Adrenal gland (tissue), 12 donors: Measurements from ENCODE around the gene ACOT7. TPM values are rescaled to one million over a fixed set of nuclear protein-coding genes. Genes with fewer than 3 reads are reported as not detected.

Source experiments
- DNase-seq, 7 donors: peaks; one replicate each; pipeline ENCODE4 v3.0.0-alpha.2; 2019 to 2020
- H3K27ac ChIP-seq, 5 donors: fragments of 200-600 bp; sonication (generic) in 4 of 5; 1 replicate in 3 of 5; 2 replicates in 2 of 5; pipeline versions ENCODE4 v1.5.1 to v1.8.0; 2016 to 2020; ENCODE audit warnings: mild to moderate bottlenecking in 1 of 5
- H3K27me3 ChIP-seq: fragments of 200-600 bp; 2 replicates; pipeline ENCODE4 v1.8.0; 2021
- H3K36me3 ChIP-seq, 2 donors: fragments of 200-600 bp; replicated peaks in 1 of 2; 1 replicate in 1 of 2; 2 replicates in 1 of 2; pipeline versions ENCODE4 v1.5.1 to v1.8.0; 2018 to 2022
- H3K4me1 ChIP-seq, 2 donors: fragments of 200-600 bp; replicated peaks in 1 of 2; 1 replicate in 1 of 2; 2 replicates in 1 of 2; pipeline versions ENCODE4 v1.5.1 to v1.8.0; 2018 to 2021
- H3K4me3 ChIP-seq, 4 donors: fragments of 200-600 bp; sonication (generic) in 3 of 4; one replicate each; pipeline ENCODE4 v1.5.1; 2016 to 2018
- H3K9me3 ChIP-seq, 3 donors: fragments of 200-600 bp; sonication (generic) in 1 of 3; replicated peaks in 1 of 3; 1 replicate in 2 of 3; 2 replicates in 1 of 3; pipeline versions ENCODE4 v1.5.1 to v1.8.0; 2016 to 2021
- POLR2A ChIP-seq, 2 donors: fragments of 450-650 bp; IDR thresholded peaks; one replicate each; pipeline ENCODE4 v1.6.1; 2017; ENCODE audit warnings: antibody characterized with exemption in 2 of 2, mild to moderate bottlenecking in 2 of 2, moderate library complexity in 1 of 2
- WGBS, 4 donors: extraction: QIAGEN DNeasy Blood & Tissue Kit in 2 of 4; methylation state at CpG; one replicate each; pipeline versions ENCODE4 v1.1.5 to v1.1.7; 2013 to 2017; 5-methylcytosine and 5-hydroxymethylcytosine counted together
- intact Hi-C, 2 donors: fragments of 100-400 bp; cut with DNase I; formaldehyde crosslinking; loops; one replicate each; pipeline versions ENCODE4 v1.14.1 to v1.15.0; 2022 to 2023
- polyA plus RNA-seq, 3 donors: library from polyadenylated mRNA; stranded (reverse); fragments of 200-250 nt in 2 of 3; fragments of 350-450 nt in 1 of 3; fragmentation: Illumina TruSeq in 1 of 3; extraction: RNeasy Lipid Tissue Mini Kit (QIAGEN cat#74804) in 1 of 3; gene quantifications; one replicate each; pipeline ENCODE4 v1.2.3, GENCODE V29; 2013 to 2014
- total RNA-seq, 9 donors: library from RNA; depleted of rRNA in 4 of 9; stranded (reverse); fragments of >200 nt in 4 of 9; fragments of 120-200 nt in 1 of 9; fragmentation: NEBNext Ultra II Directional in 1 of 9; extraction: Animal tissue kit (Norgen Biotek cat#: 25700) in 1 of 9; gene quantifications; one replicate each; pipeline versions ENCODE4 v1.1.0 to v1.2.4, GENCODE V29; 2013 to 2023
- TF ChIP-seq, protein P1 (sequence below), 6 experiments: fragments of 450-650 bp in 4 of 6; fragments of 200-600 bp in 2 of 6; sonication (generic) in 1 of 6; IDR thresholded peaks; 1 replicate in 5 of 6; 2 replicates in 1 of 6; pipeline versions ENCODE4 v1.5.1 to v1.8.0; 2016 to 2021; ENCODE audit warnings: antibody characterized with exemption in 6 of 6, mild to moderate bottlenecking in 2 of 6, moderate library complexity in 1 of 6
- donor health status: healthy with polysubstance abuse.
- donor health status: Bipolar disorder and iron deficiency.
- donor health status: DM: yes; HTN: yes; CAD: no.
- donor health status: DM: no; HTN: no; CAD: no.
- donor health status: DM: no; HTN: no; CAD: no.
- donor health status: DM: yes; HTN: yes; CAD: no.

The ACOT7 gene
- total and polyA plus RNA-seq, 12 donors: 8.4 to 29.4 (median 14.5) TPM

DNA sequence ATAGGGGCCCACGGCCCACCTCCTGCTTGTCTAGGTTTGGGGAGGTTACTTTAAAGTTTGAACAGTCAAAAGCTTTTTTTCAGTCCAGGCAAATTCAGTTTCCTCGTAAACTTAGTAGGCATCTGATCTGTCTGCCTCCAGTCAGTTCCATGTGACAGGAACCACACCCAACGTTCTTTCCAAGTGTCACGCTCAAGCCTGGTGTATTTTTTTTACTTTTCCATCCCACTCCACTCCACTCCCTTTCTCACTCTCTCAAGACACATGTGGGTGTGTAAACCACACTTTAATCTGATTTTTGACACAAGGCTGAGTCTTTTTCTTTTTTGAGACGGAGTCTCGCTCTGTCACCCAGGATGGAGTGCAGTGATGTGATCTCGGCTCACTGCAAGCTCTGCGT, 72.4 kb downstream of the ACOT7 start:
- Histone ChIP-seq H3K36me3 (no peaks in the 10 kb centered on the region), H3K27ac (no peak overlapping the region), H3K27me3 (no peaks in the 10 kb centered on the region), H3K4me3 (no peak overlapping the region), H3K9me3 (no peaks in the 10 kb centered on the region), H3K4me1 (no peaks in the 10 kb centered on the region)
- 91 to 97% (median 94%) methylated on average over 8 of the region's 8 CpGs for WGBS, 4 donors
- no peak for TF ChIP-seq POLR2A (IDR thresholded peaks at IDR 0.05)
- DNase-seq: no peak
- intact Hi-C loops: no loop called here

DNA sequence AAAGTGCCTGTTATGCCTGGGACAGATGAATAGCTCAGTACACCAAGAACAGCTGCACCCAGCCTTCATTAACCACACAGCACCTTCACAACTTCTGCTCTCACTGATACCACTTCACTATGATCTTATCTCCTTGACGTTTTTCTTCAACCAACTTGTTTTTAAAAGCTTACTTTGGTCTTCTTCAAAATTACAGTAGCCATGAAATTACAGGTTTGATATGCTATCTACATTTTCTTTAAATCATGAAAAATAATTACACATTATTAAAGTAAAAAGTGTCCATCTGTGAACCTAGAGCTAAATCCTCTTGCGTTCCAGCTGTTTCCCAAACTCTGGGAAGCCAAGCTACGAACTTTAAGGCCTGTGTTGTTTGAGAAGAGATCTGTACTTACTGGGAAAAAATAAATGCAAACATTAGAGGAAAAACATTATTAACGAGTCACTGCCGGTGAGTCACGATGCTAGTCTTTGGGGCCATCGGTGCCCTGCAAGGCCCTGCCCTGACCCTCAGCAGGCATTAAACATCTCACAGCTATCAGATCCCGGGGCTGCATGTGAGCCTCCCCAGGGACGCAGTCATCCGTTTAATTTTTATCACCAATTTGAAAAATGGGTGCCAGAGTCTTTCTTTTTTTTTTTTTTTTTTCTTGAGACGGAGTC, 76.3 kb downstream of the ACOT7 start:
- Histone ChIP-seq H3K36me3 (no peaks in the 10 kb centered on the region), H3K4me3 (no peak overlapping the region), H3K27me3 (no peaks in the 10 kb centered on the region), H3K4me1 (no peaks in the 10 kb centered on the region), H3K9me3 (no peaks in the 10 kb centered on the region), H3K27ac (no peak overlapping the region)
- 75 to 81% (median 77%) methylated on average over 11 of the region's 11 CpGs for WGBS, 4 donors
- TF ChIP-seq, protein P1, sequence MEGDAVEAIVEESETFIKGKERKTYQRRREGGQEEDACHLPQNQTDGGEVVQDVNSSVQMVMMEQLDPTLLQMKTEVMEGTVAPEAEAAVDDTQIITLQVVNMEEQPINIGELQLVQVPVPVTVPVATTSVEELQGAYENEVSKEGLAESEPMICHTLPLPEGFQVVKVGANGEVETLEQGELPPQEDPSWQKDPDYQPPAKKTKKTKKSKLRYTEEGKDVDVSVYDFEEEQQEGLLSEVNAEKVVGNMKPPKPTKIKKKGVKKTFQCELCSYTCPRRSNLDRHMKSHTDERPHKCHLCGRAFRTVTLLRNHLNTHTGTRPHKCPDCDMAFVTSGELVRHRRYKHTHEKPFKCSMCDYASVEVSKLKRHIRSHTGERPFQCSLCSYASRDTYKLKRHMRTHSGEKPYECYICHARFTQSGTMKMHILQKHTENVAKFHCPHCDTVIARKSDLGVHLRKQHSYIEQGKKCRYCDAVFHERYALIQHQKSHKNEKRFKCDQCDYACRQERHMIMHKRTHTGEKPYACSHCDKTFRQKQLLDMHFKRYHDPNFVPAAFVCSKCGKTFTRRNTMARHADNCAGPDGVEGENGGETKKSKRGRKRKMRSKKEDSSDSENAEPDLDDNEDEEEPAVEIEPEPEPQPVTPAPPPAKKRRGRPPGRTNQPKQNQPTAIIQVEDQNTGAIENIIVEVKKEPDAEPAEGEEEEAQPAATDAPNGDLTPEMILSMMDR (IDR thresholded peaks at IDR 0.05): no peak
- no peak for TF ChIP-seq POLR2A (IDR thresholded peaks at IDR 0.05)
- no peak for DNase-seq
- intact Hi-C loops: no loop called here

DNA sequence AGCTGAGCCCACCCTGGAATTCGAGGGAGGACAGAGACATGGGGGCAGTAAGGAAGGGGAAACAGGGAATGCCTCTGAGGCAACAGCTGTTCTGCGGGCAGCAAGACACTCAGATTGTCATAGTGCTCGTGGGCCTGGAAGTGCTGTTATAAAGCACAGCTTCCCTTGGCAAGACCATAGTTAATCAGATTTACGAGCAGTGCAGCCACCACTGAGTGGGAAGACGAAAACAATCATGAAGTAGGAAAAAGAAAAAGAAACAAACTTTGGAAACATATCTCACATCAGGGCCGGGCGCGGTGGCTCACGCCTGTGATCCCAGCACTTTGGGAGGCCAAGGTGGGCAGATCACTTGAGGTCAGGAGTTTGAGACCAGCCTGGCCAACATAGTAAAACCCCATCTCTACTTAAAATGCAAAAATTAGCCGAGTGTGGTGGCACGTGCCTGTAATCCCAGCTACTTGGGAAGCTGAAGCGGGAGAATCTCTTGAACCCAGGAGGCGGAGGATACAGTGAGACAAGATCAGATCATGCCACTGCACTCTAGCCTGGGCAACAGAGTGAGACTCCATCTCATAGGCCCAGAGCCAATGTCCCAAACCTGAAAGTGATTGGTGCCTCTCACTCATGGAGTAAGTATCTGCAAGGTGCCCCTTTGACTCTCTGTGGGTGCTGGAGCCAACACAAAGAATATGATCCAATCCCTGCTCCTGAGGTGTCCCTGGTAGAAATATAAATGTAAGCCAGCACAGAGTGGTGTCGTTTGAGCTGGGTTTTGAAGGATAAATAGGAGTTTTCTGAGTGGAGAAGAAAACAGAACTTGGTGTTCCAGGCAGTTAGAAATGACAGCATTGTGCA, 77.1 kb downstream of the ACOT7 start:
- no peak for TF ChIP-seq POLR2A (IDR thresholded peaks at IDR 0.05)
- TF ChIP-seq, protein P1 (IDR thresholded peaks at IDR 0.05): no peak
- Histone ChIP-seq H3K9me3 (no peaks in the 10 kb centered on the region), H3K27me3 (no peaks in the 10 kb centered on the region), H3K4me3 (no peak overlapping the region), H3K27ac (no peak overlapping the region), H3K4me1 (no peaks in the 10 kb centered on the region), H3K36me3 (no peaks in the 10 kb centered on the region)
- intact Hi-C loops: no loop called here
- no peak for DNase-seq
- 87 to 96% (median 93%) methylated on average over 11 to 14 of the region's 14 CpGs for WGBS, 4 donors

DNA sequence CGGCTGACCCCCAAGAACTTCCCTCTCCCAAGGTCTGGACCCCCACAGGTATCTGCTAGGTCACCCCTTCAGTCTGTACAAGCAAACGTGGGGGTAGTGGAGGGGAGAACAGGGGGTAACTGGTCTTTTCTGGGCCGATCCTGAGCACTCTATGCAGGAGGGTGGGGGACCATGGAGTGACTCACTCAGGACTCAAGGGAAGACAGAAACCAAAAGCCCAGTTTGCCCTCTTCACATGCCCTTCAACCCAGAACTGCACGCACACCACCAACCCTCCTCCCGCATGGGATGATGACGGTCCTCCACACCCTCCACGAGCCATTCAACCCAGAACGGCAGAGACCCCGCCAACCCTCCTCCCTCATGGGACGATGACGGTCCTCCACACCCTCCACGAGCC, 79.1 kb downstream of the ACOT7 start:
- no peaks in the 10 kb centered on the region for H3K4me1 ChIP-seq
- no peaks in the 10 kb centered on the region for H3K9me3 ChIP-seq
- no peak for TF ChIP-seq POLR2A (IDR thresholded peaks at IDR 0.05)
- TF ChIP-seq, protein P1 (IDR thresholded peaks at IDR 0.05): no peak
- 95 to 97% (median 96%) methylated on average over 6 to 12 of the region's 12 CpGs for WGBS, 4 donors
- no peak for DNase-seq
- intact Hi-C loops: no loop called here
- H3K27ac ChIP-seq: no peak overlapping the region
- H3K36me3 ChIP-seq: no peaks in the 10 kb centered on the region
- H3K27me3 ChIP-seq: no peaks in the 10 kb centered on the region
- no peak overlapping the region for H3K4me3 ChIP-seq
